ENCODE data around the gene SMAP1. TPM values are rescaled to one million over a fixed set of nuclear protein-coding genes. Genes with fewer than 3 reads are reported as not detected.
"Not testable (repeated sequence)": the region's sequence is repeated elsewhere in the genome, so short reads cannot be mapped to it uniquely, and the experiment has no call there.

SMAP1 gene
- total RNA-seq, 2 donors from 2014 or later = 26.0 to 30.3 TPM

DNA sequence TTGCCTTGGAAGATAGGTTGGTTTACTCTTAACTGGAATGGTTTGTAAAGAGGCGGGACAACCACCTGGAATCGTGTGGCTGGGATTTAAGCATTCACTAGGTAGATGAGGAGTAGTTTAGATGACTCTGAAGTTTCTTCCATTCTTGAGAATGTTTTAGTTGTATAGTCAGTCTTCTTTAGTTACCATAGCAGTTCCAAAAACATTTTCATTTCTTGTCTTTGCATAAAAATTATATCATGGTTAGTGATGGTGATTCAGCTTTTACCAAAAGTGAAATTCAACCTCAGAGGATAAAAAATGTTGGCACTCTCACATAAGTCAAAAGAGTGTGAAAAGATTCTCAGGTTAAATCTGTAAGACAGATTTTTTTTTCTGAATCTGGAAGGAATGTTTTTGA, 70.3 kb downstream of the SMAP1 start:
- no peaks in the 10 kb centered on the region for H3K27me3 ChIP-seq (replicated peaks; ENCODE audit: insufficient read depth)
- no peak for DNase-seq (ENCODE audit: low spot score)
- 94% methylated on average over 2 of the region's 2 CpGs for WGBS
- H3K4me3 ChIP-seq = no peak overlapping the region
- H3K4me1 ChIP-seq (replicated peaks) = no peaks in the 10 kb centered on the region
- TF ChIP-seq, protein P1, sequence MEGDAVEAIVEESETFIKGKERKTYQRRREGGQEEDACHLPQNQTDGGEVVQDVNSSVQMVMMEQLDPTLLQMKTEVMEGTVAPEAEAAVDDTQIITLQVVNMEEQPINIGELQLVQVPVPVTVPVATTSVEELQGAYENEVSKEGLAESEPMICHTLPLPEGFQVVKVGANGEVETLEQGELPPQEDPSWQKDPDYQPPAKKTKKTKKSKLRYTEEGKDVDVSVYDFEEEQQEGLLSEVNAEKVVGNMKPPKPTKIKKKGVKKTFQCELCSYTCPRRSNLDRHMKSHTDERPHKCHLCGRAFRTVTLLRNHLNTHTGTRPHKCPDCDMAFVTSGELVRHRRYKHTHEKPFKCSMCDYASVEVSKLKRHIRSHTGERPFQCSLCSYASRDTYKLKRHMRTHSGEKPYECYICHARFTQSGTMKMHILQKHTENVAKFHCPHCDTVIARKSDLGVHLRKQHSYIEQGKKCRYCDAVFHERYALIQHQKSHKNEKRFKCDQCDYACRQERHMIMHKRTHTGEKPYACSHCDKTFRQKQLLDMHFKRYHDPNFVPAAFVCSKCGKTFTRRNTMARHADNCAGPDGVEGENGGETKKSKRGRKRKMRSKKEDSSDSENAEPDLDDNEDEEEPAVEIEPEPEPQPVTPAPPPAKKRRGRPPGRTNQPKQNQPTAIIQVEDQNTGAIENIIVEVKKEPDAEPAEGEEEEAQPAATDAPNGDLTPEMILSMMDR (IDR thresholded peaks at IDR 0.05) = no peak
- TF ChIP-seq POLR2AphosphoS5 (IDR thresholded peaks at IDR 0.05) (no peak), POLR2A (IDR thresholded peaks at IDR 0.05) (no peak)
- no peaks in the 10 kb centered on the region for H3K36me3 ChIP-seq
- no peak overlapping the region for H3K27ac ChIP-seq
- H3K9me3 ChIP-seq = no peaks in the 10 kb centered on the region
- intact Hi-C loops (cut with DNase I) = no loop called here

DNA sequence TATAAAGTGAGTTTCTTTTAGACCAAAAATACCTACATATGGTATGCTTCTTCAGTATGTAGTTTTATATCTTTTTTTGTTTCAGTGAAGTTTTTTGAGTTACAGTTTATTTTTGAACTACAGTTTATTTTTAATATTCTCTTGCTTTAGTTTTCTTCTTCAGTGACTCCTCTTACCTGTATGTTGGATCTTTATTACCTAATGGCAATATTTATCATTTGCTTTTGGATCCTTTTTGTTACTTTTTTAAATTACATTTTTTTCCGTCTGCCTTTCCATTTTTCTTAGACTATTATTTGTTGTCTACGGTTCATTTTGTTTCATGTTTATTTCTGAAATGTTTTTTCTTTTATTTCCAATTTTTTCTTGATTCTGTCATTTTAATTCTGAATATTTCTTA, 71.9 kb downstream of the SMAP1 start:
- no peak for TF ChIP-seq POLR2A (IDR thresholded peaks at IDR 0.05)
- no peak for TF ChIP-seq POLR2AphosphoS5 (IDR thresholded peaks at IDR 0.05)
- Histone ChIP-seq H3K9me3 (no peaks in the 10 kb centered on the region), H3K27ac (no peak overlapping the region), H3K4me1 (replicated peaks) (no peaks in the 10 kb centered on the region), H3K4me3 (no peak overlapping the region), H3K27me3 (replicated peaks; ENCODE audit: insufficient read depth) (no peaks in the 10 kb centered on the region), H3K36me3 (no peaks in the 10 kb centered on the region)
- DNase-seq (ENCODE audit: low spot score) = no peak
- 96% methylated on average over 2 of the region's 2 CpGs for WGBS
- intact Hi-C loops (cut with DNase I) = no loop called here

DNA sequence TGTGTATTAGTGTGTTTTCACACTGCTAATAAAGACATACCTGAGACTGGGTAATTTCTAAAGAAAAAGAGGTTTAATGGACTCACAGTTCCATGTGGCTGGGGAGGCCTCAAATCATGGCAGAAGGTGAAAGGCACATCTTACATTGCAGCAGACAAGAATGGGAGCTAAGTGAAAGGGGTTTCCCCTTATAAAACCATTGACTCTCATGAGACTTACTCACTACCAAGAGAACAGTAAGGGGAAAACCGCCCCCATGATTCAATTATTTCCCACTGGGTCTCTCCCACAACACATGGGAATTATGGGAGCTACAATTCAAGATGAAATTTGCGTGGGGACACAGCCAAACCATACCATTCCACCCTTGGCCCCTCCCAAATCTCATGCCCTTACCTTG, 73.1 kb downstream of the SMAP1 start:
- H3K4me1 ChIP-seq (replicated peaks); H3K27me3 ChIP-seq (replicated peaks; ENCODE audit: insufficient read depth); DNase-seq (ENCODE audit: low spot score); H3K9me3 ChIP-seq; intact Hi-C loops (cut with DNase I); H3K4me3 ChIP-seq; H3K36me3 ChIP-seq; H3K27ac ChIP-seq: not testable (repeated sequence)
- WGBS = 95% methylated on average over 2 of the region's 2 CpGs

DNA sequence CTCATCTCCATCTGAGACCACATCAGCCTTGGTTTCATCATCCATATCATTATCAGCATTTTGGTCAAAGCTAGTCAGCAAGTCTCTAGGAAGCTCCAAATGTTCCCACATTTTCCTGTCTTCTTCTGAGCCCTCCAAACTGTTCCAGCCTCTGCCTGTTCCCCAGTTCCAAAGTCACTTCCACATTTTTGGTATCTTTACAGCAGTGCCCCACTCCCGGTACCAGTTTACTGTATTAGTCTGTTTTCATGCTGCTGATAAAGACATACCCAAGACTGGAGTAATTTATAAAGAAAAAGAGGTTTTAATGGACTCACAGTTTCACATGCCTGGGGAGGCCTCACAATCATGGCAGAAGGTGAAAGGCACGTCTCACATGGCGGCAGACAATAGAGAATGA, 74.8 kb downstream of the SMAP1 start:
- H3K9me3 ChIP-seq; H3K27me3 ChIP-seq (replicated peaks; ENCODE audit: insufficient read depth); DNase-seq (ENCODE audit: low spot score); H3K36me3 ChIP-seq; H3K27ac ChIP-seq; H3K4me1 ChIP-seq (replicated peaks); intact Hi-C loops (cut with DNase I); H3K4me3 ChIP-seq: not testable (repeated sequence)
- 74% methylated on average over 3 of the region's 3 CpGs for WGBS

DNA sequence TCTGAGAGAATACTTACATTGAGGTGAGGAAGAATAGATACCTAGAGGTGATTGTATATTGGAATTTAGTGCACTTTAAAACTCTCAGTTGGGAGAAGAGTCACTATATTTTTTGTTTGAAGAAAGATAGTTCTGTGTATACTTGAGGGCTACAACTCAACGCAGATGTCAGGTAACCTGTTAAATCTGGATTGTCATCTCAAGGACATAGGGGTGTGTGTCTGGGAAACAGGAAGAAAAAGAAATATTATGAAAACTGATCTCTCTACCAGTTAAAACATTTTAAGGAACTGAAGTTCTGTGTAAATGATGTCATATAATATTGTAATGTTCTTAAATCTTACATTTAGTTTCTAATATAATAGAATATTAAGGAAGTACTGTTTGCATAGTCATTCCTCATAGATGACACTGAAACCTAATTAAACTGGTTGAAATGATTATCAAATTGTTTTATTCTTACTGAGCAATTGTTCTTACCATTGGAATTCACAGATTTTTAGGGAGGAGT, 86.2 kb downstream of the SMAP1 start:
- WGBS = 68% methylated on average over 1 of the region's 1 CpG
- intact Hi-C loops (cut with DNase I) = no loop called here

DNA sequence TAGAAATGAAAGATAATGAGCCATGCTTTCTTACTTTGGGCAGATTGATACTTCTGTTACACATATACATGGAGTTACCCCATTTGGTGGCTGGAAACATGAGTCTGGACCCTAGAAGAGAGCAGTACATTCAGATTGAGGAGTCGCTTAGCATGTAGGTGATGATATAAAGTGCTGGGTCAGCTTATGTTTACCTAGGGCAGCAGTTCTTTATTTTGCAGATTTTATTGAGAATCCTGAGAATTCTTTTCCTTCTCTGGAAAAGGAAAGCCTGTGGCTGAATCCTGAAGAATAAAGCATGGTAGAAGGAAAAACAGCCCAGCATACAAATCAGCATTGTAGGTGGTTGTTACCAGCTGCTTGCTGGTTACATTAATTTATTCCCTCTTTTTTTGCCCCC, 91.2 kb downstream of the SMAP1 start:
- Histone ChIP-seq H3K27me3 (replicated peaks; ENCODE audit: insufficient read depth) (no peaks in the 10 kb centered on the region), H3K9me3 (no peaks in the 10 kb centered on the region), H3K4me3 (no peak overlapping the region), H3K4me1 (replicated peaks) (no peaks in the 10 kb centered on the region), H3K36me3 (no peaks in the 10 kb centered on the region), H3K27ac (no peak overlapping the region)
- 39% methylated on average over 1 of the region's 1 CpG for WGBS
- TF ChIP-seq POLR2A (IDR thresholded peaks at IDR 0.05) = no peak
- TF ChIP-seq, protein P1 (IDR thresholded peaks at IDR 0.05) = no peak
- TF ChIP-seq POLR2AphosphoS5 (IDR thresholded peaks at IDR 0.05) = no peak
- intact Hi-C loops (cut with DNase I) = no loop called here
- no peak for DNase-seq (ENCODE audit: low spot score)

More for the DNA sequence above, 86.2 kb downstream of the SMAP1 start:
- Histone ChIP-seq H3K36me3 (no peaks in the 10 kb centered on the region), H3K9me3 (no peaks in the 10 kb centered on the region), H3K4me1 (replicated peaks) (no peaks in the 10 kb centered on the region), H3K27me3 (replicated peaks; ENCODE audit: insufficient read depth) (no peaks in the 10 kb centered on the region), H3K27ac (no peak overlapping the region), H3K4me3 (no peak overlapping the region)
- DNase-seq (ENCODE audit: low spot score) = no peak
- TF ChIP-seq, protein P1 (IDR thresholded peaks at IDR 0.05) = no peak
- no peak for TF ChIP-seq POLR2A (IDR thresholded peaks at IDR 0.05)
- TF ChIP-seq POLR2AphosphoS5 (IDR thresholded peaks at IDR 0.05) = no peak

All from prostate gland (tissue), 2 donors.